Raji (cell line): ENCODE measurements around the gene MANF.

Experiments
- POLR2A ChIP-seq: IDR thresholded peaks from 2 replicates; pipeline ENCODE4 v1.6.1; 2011; ENCODE audit warnings: low read depth, low read length, control low read depth; ENCODE audit not compliant: insufficient read depth

The MANF gene

DNA sequence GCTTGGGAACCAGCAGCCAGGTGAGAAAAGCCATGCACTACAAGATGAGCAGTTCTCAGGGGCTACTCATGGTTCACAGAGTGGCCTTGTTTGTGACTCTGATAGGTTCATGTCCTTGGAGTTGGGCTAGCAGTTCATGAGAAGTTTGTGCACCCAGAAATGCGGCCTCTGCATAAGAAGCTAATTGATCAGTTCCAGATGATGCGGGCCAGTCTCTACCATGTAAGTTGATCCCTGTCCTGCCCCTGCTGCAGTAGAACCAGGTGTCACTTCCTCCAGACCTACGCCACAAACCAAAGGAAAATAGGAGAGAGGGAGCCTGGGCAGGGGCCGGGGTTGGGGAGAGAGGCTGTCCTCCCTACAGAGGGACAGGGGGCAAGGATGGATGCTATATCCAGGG, 27.2 kb upstream of the MANF start:
- no peak for TF ChIP-seq POLR2A

DNA sequence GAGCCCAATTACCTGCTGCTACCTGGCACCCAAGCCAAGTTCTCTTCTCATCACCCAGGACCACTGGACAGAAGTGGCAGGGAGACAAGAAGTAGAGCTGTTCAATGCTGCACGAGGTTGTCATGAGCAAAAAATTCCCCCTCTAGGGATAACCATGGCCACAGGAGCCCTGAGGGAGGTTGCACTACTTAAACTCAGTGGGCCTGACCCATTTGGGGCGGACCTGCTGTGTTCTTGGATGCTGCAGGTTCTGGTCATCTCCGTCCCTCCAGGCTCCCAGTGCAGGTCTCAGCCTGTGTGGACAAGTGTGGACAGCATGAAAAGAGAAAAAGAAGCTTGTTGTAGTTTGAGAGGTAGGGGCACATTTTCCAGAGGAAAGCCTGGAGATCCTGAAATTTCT, 26.1 kb upstream of the MANF start:
- TF ChIP-seq POLR2A: no peak

DNA sequence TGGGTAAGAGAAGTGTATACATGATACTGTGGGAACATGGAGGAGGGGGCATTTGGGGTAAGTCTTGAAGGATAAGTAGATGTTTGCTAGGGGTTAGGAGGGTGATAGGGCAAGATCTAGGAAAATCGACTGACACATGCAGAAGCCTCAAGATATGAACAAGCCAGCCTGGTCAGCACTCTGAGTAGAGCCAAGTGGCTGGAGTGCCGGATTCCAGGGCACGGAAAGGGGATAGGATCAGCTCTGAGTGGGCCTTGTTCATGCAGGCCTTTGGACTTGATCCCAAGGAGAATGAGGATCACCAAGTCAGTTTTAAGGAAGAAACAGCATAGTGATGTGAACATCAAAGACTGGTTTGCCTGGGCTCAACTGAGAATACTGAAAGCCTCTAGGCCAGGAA, 24.3 kb upstream of the MANF start:
- TF ChIP-seq POLR2A: no peak

- no peak for TF ChIP-seq POLR2A
These were observed 23.3 kb upstream of the MANF start for GRCh38 chr3:51361746-51362145.

GRCh38 chr3:51362476-51362875, 22.6 kb upstream of the MANF start:
- no peak for TF ChIP-seq POLR2A

DNA sequence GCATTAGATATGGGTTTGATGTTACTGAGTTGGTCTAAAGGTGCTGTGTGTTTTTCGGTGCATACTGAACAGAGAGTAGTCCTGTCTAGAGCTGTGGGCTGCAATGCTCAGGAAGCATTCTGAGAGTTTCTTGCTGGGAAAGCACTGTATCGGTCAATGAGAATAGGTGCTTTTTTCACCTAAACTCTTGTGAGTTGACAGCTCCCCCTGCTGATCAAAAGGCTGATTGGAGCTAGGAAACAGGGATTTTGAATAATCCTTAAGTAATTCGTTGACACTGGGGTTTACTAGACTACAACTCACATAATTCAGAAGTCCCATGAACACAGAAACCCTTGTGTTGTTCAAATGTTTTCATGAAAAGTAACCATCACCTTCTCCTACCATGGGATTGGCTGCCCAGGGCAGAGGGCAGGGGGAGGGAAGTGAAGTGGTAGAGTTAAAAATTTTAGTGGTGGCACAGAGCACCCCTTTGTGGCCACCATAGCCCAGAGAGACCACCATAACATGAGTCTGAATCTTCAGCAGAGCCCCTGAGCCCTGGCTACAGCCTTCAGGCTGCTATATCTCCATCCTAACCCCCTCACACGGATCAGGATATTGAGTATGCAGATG, 13.0 kb upstream of the MANF start:
- TF ChIP-seq POLR2A: no peak

- TF ChIP-seq POLR2A: no peak
These were observed 11.3 kb upstream of the MANF start for GRCh38 chr3:51373658-51374421.

- no peak for TF ChIP-seq POLR2A
These were observed 10.6 kb upstream of the MANF start for GRCh38 chr3:51374456-51374855.

DNA sequence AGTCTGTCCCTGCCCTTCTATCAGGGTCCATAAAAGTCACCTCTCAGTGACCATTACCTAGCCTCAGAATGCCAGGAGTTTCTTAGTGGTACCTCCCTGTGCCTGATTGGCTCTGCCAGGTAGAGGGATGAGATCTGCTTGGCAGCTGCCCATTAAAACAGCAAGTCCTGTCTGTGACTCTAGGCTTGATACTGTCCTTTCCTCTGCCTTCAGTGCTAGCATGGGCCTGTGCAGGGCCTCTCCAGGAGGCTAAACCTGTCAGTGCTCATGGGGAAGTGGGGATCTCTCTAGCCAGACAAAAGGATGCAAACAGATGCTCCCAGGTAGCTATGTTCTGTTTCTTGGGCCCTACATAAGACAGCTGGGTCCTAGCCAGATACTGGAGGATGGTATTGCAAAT, 10.0 kb upstream of the MANF start:
- no peak for TF ChIP-seq POLR2A

- no peak for TF ChIP-seq POLR2A
These were observed 9.5 kb upstream of the MANF start for GRCh38 chr3:51375571-51375970.

- TF ChIP-seq POLR2A: no peak
These were observed 7.0 kb upstream of the MANF start for GRCh38 chr3:51378065-51378464.

GRCh38 chr3:51378726-51379125, 6.4 kb upstream of the MANF start:
- TF ChIP-seq POLR2A: no peak

- no peak for TF ChIP-seq POLR2A
These were observed 5.8 kb upstream of the MANF start for GRCh38 chr3:51379301-51379700.

DNA sequence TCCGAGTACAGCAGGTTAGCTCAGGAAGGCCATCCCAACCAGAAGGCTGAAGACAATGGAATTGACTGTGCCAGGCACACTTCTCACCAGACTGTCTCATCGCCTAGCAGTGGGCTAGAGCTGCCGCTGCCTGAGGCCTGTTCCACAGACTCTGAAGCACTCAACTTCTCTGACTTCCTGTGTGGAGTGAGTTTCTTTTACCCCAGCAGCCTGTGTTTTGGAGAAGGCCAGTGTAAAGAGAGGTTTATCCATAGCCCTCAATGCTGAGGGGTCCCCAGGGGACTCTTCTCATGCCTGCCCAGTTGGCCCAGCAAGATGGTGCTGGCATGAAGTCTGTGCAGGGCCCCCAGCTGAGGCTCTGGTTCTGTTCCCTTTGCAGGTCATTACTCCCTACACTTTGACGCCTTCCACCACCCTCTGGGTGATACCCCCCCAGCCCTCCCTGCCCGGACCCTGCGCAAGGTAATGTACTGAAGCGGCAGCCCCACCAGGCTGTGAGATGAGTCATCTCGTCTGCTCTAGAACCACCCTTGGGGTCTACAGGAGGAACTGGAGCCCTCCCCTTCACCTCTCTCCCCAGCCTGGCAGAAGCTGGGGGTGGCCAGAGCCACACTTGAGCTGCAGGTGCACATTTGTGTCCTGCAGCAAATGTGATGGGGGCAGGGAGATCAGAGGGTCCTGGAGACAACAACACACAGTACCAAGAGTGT, 5.2 kb upstream of the MANF start:
- TF ChIP-seq POLR2A: no peak

GRCh38 chr3:51380601-51381332, 4.3 kb upstream of the MANF start:
- no peak for TF ChIP-seq POLR2A

- TF ChIP-seq POLR2A: no peak
These were observed 3.8 kb upstream of the MANF start for GRCh38 chr3:51381333-51381705.
